ENCODE results near the gene RNU6-1.

The RNU6-1 gene

DNA sequence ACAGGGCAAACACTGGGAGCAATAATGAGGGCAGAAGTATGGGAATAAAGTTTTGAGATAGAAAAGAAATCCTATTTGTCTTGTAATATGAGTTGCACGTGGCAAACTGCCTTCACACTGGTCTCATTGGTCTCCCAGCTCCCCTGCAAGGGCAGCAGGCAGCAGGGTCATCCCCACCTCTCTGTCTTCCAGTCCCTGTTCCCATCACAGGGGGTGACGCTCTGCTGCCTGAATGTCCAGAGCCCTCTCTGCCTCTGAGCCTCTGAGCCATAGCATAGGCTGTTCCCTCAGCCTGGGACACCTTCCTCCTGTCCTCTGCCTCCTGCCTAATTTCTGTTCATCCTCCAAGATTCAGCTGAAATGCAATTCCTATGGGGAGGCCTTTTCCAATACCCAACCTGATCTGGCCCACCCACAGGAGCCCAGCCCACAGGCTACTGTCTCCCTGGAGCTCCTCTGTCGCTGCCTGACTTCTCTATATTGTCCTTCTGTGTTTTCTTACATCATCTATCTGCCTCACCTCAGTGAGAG lies 26.7 kb downstream of the RNU6-1 start:
- H3K36me3 Mint-ChIP-seq = no peaks in the 10 kb centered on the region
- H3K4me1 Mint-ChIP-seq = peaks cover 4% of the 10 kb centered on the region
- DNase-seq = no peak
- H3K27ac Mint-ChIP-seq = no peak overlapping the region
- no peak overlapping the region for H3K4me3 Mint-ChIP-seq
- CTCF ChIA-PET = interaction anchor here (0.6 kb wide), 1 partner anchor 50 kb away, joined by 3 read pairs; no protein-coding TSS in a partner anchor
- H3K27me3 Mint-ChIP-seq = peaks cover 46% of the 10 kb centered on the region
- no peaks in the 10 kb centered on the region for H3K9me3 Mint-ChIP-seq

DNA sequence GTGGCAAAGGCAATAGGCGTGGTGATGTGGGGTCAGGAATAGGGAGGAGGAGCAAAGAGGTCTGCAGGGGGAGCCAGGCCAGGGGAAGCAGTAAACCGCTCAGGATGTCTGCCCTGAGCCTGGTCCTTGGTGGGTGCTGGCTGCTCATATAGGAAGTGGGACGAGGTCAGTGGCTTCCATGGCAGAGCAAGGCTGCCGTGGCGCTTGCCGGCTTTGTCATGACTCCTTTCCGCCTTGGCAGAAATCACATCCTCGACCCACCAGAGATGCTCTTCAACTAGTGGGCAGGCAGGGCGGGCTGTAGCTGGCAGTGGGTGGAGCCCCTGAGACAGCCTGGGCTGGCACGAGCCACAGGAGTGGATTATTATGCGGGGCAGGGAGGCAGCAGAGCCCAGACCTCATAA lies 27.6 kb downstream of the RNU6-1 start:
- CTCF ChIA-PET = no interaction called here
- Mint-ChIP-seq H3K4me3 (no peak overlapping the region), H3K36me3 (no peaks in the 10 kb centered on the region), H3K27me3 (peaks cover 37% of the 10 kb centered on the region), H3K4me1 (peaks cover 4% of the 10 kb centered on the region), H3K27ac (no peak overlapping the region), H3K9me3 (no peaks in the 10 kb centered on the region)
- DNase-seq = no peak

DNA sequence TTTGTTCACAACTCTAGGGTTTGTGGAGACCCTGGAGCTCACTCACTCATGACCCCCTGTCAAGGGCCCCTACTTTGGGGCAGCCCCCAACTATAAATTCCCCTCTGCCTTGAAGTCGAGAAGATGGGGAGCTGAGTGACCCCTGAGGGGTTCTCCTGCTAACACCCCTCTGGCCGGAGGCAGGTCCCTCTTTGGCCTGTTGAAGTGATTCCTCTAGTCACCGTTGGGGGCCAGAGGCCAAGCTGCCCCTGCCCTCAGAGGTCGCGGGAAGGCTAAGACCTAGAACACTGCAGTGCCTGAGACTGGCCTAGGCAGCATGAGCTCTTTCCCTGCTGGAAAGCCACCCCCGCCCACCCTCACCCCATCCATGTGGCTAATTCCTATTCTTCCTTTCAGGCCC lies 30.0 kb downstream of the RNU6-1 start:
- H3K27ac Mint-ChIP-seq = no peak overlapping the region
- CTCF ChIA-PET = no interaction called here
- peaks cover 7% of the 10 kb centered on the region for H3K4me1 Mint-ChIP-seq
- peaks cover 23% of the 10 kb centered on the region for H3K27me3 Mint-ChIP-seq
- no peak for DNase-seq
- H3K36me3 Mint-ChIP-seq = no peaks in the 10 kb centered on the region
- H3K9me3 Mint-ChIP-seq = no peaks in the 10 kb centered on the region
- H3K4me3 Mint-ChIP-seq = no peak overlapping the region

DNA sequence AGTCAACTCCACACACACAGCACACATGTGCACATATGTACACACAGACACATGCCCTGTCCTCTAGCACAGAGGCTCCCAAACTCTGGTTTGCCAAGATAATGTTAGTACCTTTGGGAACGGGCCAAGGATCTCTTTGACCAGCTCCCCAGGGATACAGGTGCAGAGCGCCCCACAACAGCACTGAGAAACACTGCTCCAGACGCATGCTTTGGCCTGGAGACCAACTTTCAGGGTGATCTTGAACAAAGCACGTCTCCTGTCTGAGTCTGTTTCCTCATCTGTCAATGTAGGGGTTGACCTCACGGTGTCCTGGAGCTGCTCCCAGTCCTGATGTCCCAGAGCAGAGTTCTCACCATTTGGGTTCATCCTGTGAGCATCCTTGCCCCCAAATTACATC lies 30.4 kb downstream of the RNU6-1 start:
- peaks cover 7% of the 10 kb centered on the region for H3K4me1 Mint-ChIP-seq
- H3K9me3 Mint-ChIP-seq = no peaks in the 10 kb centered on the region
- CTCF ChIA-PET = no interaction called here
- no peak for DNase-seq
- no peak overlapping the region for H3K4me3 Mint-ChIP-seq
- no peaks in the 10 kb centered on the region for H3K36me3 Mint-ChIP-seq
- H3K27me3 Mint-ChIP-seq = peaks cover 18% of the 10 kb centered on the region
- H3K27ac Mint-ChIP-seq = no peak overlapping the region

DNA sequence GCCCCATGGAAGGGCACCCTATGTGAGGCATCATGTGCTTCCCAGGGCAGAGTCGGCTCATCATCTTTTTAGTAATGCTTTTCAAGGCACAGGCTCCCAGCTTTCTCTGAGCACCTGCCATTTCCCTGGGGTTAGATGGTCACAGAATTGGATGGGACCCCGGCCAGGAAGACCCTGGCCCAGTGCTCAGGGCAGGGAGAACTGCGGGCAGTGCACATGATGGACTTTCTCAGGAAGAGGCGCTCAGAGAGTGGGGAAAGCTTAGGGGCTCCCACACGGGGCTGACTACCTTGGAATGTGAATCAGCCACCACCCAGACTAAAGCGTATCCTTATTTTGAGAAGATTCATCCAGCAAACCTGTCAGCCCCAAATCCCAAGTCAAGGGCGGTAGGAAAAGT lies 31.0 kb downstream of the RNU6-1 start:
- H3K4me3 Mint-ChIP-seq = no peak overlapping the region
- CTCF ChIA-PET = no interaction called here
- peaks cover 18% of the 10 kb centered on the region for H3K27me3 Mint-ChIP-seq
- no peak overlapping the region for H3K27ac Mint-ChIP-seq
- peaks cover 7% of the 10 kb centered on the region for H3K4me1 Mint-ChIP-seq
- H3K9me3 Mint-ChIP-seq = no peaks in the 10 kb centered on the region
- no peaks in the 10 kb centered on the region for H3K36me3 Mint-ChIP-seq
- DNase-seq = no peak

GRCh38 chr15:67807836-67808235 lies 32.0 kb downstream of the RNU6-1 start:
- no peak overlapping the region for H3K27ac Mint-ChIP-seq
- no peak for DNase-seq
- H3K4me3 Mint-ChIP-seq = no peak overlapping the region
- peaks cover 11% of the 10 kb centered on the region for H3K27me3 Mint-ChIP-seq
- H3K4me1 Mint-ChIP-seq = peaks cover 7% of the 10 kb centered on the region
- H3K9me3 Mint-ChIP-seq = no peaks in the 10 kb centered on the region
- H3K36me3 Mint-ChIP-seq = no peaks in the 10 kb centered on the region
- CTCF ChIA-PET = no interaction called here

DNA sequence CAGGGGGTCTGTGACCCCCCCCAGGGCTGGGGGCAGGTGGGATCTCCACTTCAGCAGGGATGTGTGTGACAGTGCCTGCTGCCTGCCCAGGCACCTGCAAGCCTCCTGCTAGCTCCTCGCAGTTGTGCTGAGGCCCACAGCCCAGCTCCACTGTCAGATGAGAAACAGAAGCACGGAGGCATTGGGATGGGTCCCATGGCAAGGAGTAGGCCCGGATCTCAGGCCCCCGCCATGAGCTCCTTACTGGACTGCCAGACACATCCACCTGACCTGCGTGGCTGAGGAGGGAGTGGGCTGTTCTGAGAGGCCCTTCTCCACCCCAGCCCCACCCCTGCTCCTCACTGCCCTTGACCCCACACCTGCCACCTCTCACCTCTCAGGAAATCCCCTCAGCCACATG lies 32.7 kb downstream of the RNU6-1 start:
- H3K36me3 Mint-ChIP-seq = no peaks in the 10 kb centered on the region
- no peak for DNase-seq
- H3K9me3 Mint-ChIP-seq = no peaks in the 10 kb centered on the region
- no peak overlapping the region for H3K27ac Mint-ChIP-seq
- H3K27me3 Mint-ChIP-seq = peaks cover 4% of the 10 kb centered on the region
- CTCF ChIA-PET = interaction anchor here (0.5 kb wide), 1 partner anchor 131 kb away, joined by 3 read pairs; no protein-coding TSS in a partner anchor
- no peak overlapping the region for H3K4me3 Mint-ChIP-seq
- peaks cover 5% of the 10 kb centered on the region for H3K4me1 Mint-ChIP-seq

DNA sequence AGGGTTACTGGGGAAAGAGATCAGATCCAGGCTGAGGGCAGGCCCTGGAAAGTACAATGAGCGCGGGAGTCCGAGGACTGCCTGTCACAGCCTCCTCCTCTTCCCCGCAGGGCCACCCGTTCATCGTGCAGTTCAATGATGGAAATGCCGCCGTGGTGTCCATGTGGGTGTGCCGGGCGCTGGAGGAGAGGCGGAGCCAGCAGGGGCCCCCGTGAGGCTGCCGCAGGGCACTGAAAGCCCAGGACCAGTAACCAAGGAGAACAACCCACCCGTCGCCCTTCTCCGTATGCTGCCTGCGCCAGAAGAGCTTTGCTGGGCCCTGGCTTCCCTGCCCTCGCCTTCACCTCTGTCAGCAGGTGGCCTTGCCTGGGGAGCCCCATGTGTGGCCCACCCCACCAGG lies 33.3 kb downstream of the RNU6-1 start:
- Mint-ChIP-seq H3K4me1 (peaks cover 3% of the 10 kb centered on the region), H3K4me3 (no peak overlapping the region), H3K9me3 (no peaks in the 10 kb centered on the region), H3K36me3 (no peaks in the 10 kb centered on the region), H3K27ac (no peak overlapping the region), H3K27me3 (no peaks in the 10 kb centered on the region)
- CTCF ChIA-PET = no interaction called here
- no peak for DNase-seq

- Mint-ChIP-seq H3K27me3 (no peaks in the 10 kb centered on the region), H3K4me3 (no peak overlapping the region), H3K9me3 (no peaks in the 10 kb centered on the region), H3K36me3 (no peaks in the 10 kb centered on the region), H3K4me1 (peaks cover 3% of the 10 kb centered on the region), H3K27ac (no peak overlapping the region)
- CTCF ChIA-PET = no interaction called here
- no peak for DNase-seq
Observed at GRCh38 chr15:67805666-67806516, 34.0 kb downstream of the RNU6-1 start.

DNA sequence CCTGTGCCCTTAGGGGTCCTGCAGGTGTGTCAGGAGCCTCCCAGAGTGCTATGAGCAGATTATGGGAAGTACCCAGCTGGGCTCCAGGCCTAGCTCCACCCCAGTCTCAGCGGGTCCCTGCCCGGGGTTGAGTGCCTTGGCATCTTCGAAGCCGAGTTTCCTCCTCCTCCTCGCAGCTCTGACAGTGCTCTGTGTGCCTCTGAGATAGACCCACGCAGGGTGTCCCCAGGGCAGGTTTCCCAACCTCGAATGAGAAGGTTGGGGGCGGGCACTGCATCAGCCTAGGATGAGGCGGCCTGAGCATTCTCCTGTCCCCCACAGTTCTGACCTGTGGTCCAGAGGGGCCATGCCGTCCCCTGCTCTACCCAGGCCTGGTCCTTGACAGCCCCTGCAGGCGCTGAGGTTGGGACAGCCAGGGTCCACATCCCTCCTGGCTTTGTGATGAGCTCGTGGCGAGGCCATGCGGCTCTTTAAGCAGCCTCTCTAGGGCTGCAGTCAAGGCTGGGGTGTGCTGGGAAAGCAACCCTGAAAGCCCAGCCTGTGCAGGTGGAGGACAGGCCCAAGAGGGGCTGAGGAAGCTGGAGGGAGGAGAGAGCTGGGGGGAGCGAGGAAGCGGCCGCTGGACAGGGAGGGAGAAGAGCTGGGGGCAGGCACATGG lies 34.7 kb downstream of the RNU6-1 start:
- no peaks in the 10 kb centered on the region for H3K27me3 Mint-ChIP-seq
- no peak overlapping the region for H3K27ac Mint-ChIP-seq
- no peaks in the 10 kb centered on the region for H3K9me3 Mint-ChIP-seq
- H3K4me3 Mint-ChIP-seq = no peak overlapping the region
- DNase-seq = no peak
- H3K36me3 Mint-ChIP-seq = no peaks in the 10 kb centered on the region
- CTCF ChIA-PET = no interaction called here
- H3K4me1 Mint-ChIP-seq = peaks cover 3% of the 10 kb centered on the region

GRCh38 chr15:67803996-67804843 lies 35.6 kb downstream of the RNU6-1 start:
- Mint-ChIP-seq H3K27ac (no peak overlapping the region), H3K27me3 (no peaks in the 10 kb centered on the region), H3K36me3 (no peaks in the 10 kb centered on the region), H3K4me3 (no peak overlapping the region), H3K9me3 (no peaks in the 10 kb centered on the region), H3K4me1 (peaks cover 3% of the 10 kb centered on the region)
- DNase-seq = no peak
- CTCF ChIA-PET = no interaction called here

GRCh38 chr15:67803299-67803698 lies 36.5 kb downstream of the RNU6-1 start:
- Mint-ChIP-seq H3K4me1 (peaks cover 3% of the 10 kb centered on the region), H3K27me3 (no peaks in the 10 kb centered on the region)
- CTCF ChIA-PET = no interaction called here

GRCh38 chr15:67801926-67802914 lies 37.6 kb downstream of the RNU6-1 start:
- H3K4me1 Mint-ChIP-seq = peaks cover 3% of the 10 kb centered on the region
- CTCF ChIA-PET = no interaction called here
- no peak for DNase-seq
- H3K36me3 Mint-ChIP-seq = no peaks in the 10 kb centered on the region
- no peaks in the 10 kb centered on the region for H3K27me3 Mint-ChIP-seq
- no peaks in the 10 kb centered on the region for H3K9me3 Mint-ChIP-seq
- H3K4me3 Mint-ChIP-seq = no peak overlapping the region
- H3K27ac Mint-ChIP-seq = no peak overlapping the region

More at GRCh38 chr15:67803299-67803698, 36.5 kb downstream of the RNU6-1 start:
- Mint-ChIP-seq H3K36me3 (no peaks in the 10 kb centered on the region), H3K9me3 (no peaks in the 10 kb centered on the region), H3K4me3 (no peak overlapping the region), H3K27ac (no peak overlapping the region)
- no peak for DNase-seq

Measured in activated naive CD4-positive, alpha-beta T cell treated with anti-CD3 and anti-CD28 coated beads, Interleukin-2, amount 10 ng/mL, durations not matched to agents 7 days and 5 days (primary cell).